SK-N-SH (cell line): ENCODE measurements around the gene ZC3H7B. TPM values are rescaled to one million over a fixed set of nuclear protein-coding genes. Genes with fewer than 3 reads are reported as not detected.
A peak's percentile ranks its signal among the peaks of the same experiment; 100 is the strongest.

Experiments
- CTCF ChIA-PET: fragments of 300-600, 350-600 bp; formaldehyde crosslinking; extraction: SDS; loops from one replicate; lab custom pipeline; 2021; lab: Yijun Ruan, JAX
- POLR2A ChIA-PET: fragments of 350-600 bp; sonication (Branson Sonifier 250); formaldehyde crosslinking; extraction: SDS; loops from one replicate; lab custom pipeline; 2020; ENCODE audit warnings: antibody characterized with exemption, inconsistent platforms; lab: Yijun Ruan, JAX
- DNase-seq: peaks from one replicate; pipeline ENCODE4 v3.0.0; 2012
- H2AFZ ChIP-seq: fragments of 200-600 bp; sonication (generic); 2 replicates; pipeline ENCODE4 v1.8.1; 2016; ENCODE audit warnings: antibody characterized with exemption, mild to moderate bottlenecking, low read depth
- H3F3A ChIP-seq: fragments of 200-600 bp; sonication (generic); replicated peaks from 2 replicates; pipeline ENCODE3; 2016; ENCODE audit warnings: antibody characterized with exemption, mild to moderate bottlenecking; ENCODE audit not compliant: insufficient read depth
- H3K27ac ChIP-seq, 2 experiments: fragments of 200-500 bp in 1 of 2; fragments of 200-600 bp in 1 of 2; sonication (Bioruptor generic) in 1 of 2; sonication (generic), shearing (Covaris generic) in 1 of 2; 2 replicates each; pipeline versions ENCODE4 v1.5.1 to v1.6.1; 2014 to 2016; ENCODE audit warnings: low read depth in 2 of 2, inconsistent platforms in 1 of 2, low read length in 1 of 2, mild to moderate bottlenecking in 1 of 2, mixed read lengths in 1 of 2
- H3K27me3 ChIP-seq: fragments of 200-600 bp; sonication (generic), shearing (Covaris generic); 2 replicates; pipeline ENCODE4 v1.6.1; 2016; ENCODE audit warnings: mixed run types; ENCODE audit not compliant: insufficient read depth
- H3K36me3 ChIP-seq, 2 experiments: fragments of 200-500 bp in 1 of 2; fragments of 200-600 bp in 1 of 2; sonication (Bioruptor generic) in 1 of 2; sonication (generic) in 1 of 2; replicated peaks in 1 of 2; 2 replicates each; pipeline versions ENCODE3 to v1.5.1; 2014 to 2016; ENCODE audit warnings: low read length in 1 of 2, mild to moderate bottlenecking in 1 of 2; ENCODE audit not compliant: insufficient read depth in 2 of 2, control insufficient read depth in 1 of 2
- H3K4me1 ChIP-seq, 2 experiments: fragments of 200-500 bp in 1 of 2; fragments of 200-600 bp in 1 of 2; sonication (Bioruptor generic) in 1 of 2; sonication (generic), shearing (Covaris generic) in 1 of 2; 2 replicates each; pipeline versions ENCODE4 v1.5.1 to v1.6.1; 2014 to 2016; ENCODE audit warnings: low read depth in 1 of 2, low read length in 1 of 2, mixed run types in 1 of 2; ENCODE audit not compliant: insufficient read depth in 2 of 2, control insufficient read depth in 1 of 2
- H3K4me2 ChIP-seq: fragments of 200-600 bp; sonication (generic), shearing (Covaris generic); 2 replicates; pipeline ENCODE4 v1.6.1; 2017; ENCODE audit warnings: mixed run types
- H3K4me3 ChIP-seq, 2 experiments: fragments of 200-500 bp in 1 of 2; fragments of 200-600 bp in 1 of 2; sonication (Bioruptor generic) in 1 of 2; sonication (generic), shearing (Covaris generic) in 1 of 2; 2 replicates each; pipeline versions ENCODE4 v1.5.1 to v1.8.1; 2014 to 2016; ENCODE audit warnings: low read depth in 2 of 2, inconsistent platforms in 1 of 2, low read length in 1 of 2, mild to moderate bottlenecking in 1 of 2, mixed read lengths in 1 of 2, moderate library complexity in 1 of 2
- H3K79me2 ChIP-seq: fragments of 200-600 bp; sonication (generic); 2 replicates; pipeline ENCODE4 v1.8.1; 2017; ENCODE audit warnings: mild to moderate bottlenecking; ENCODE audit not compliant: insufficient read depth
- H3K9ac ChIP-seq: fragments of 200-600 bp; sonication (generic); 2 replicates; pipeline ENCODE4 v1.6.1; 2017; ENCODE audit warnings: mixed run types
- H3K9me2 ChIP-seq: fragments of 200-600 bp; sonication (generic); 2 replicates; pipeline ENCODE4 v1.6.1; 2017; ENCODE audit warnings: mixed run types
- H3K9me3 ChIP-seq: fragments of 200-600 bp; sonication (generic); 2 replicates; pipeline ENCODE4 v1.6.1; 2017; ENCODE audit warnings: mixed run types, mild to moderate bottlenecking, moderate library complexity
- H4K20me1 ChIP-seq: fragments of 200-600 bp; sonication (generic); 2 replicates; pipeline ENCODE4 v1.6.1; 2017; ENCODE audit warnings: mild to moderate bottlenecking, mixed run types; ENCODE audit not compliant: insufficient read depth
- CHD2 ChIP-seq: fragments of 150-350 bp; IDR thresholded peaks from 2 replicates; pipeline ENCODE4 v1.6.1; 2018; ENCODE audit warnings: low read length; ENCODE audit not compliant: partially characterized antibody
- EP300 ChIP-seq, 2 experiments: IDR thresholded peaks; 2 replicates each; pipeline versions ENCODE4 v1.4.0 to v1.6.1; 2012; ENCODE audit warnings: borderline replicate concordance in 1 of 2, low read depth in 1 of 2, low read length in 1 of 2
- EZH2phosphoT487 ChIP-seq: fragments of 200-600 bp; sonication (generic); IDR thresholded peaks from 2 replicates; pipeline ENCODE4 v1.6.1; 2017; ENCODE audit warnings: low read depth, mixed run types, mild to moderate bottlenecking, antibody characterized with exemption, moderate library complexity, borderline replicate concordance
- FOSL2 ChIP-seq: IDR thresholded peaks from 2 replicates; pipeline ENCODE4 v1.4.0; 2012; ENCODE audit warnings: low read depth, mild to moderate bottlenecking, moderate library complexity, borderline replicate concordance
- GATA2 ChIP-seq: sonication (generic); formaldehyde crosslinking; IDR thresholded peaks from 2 replicates; pipeline ENCODE4 v1.5.0; 2020; ENCODE audit warnings: mild to moderate bottlenecking, missing genetic modification reagents
- JUND ChIP-seq: IDR thresholded peaks from 2 replicates; pipeline ENCODE4 v1.4.0; 2012
- MAX ChIP-seq: IDR thresholded peaks from 2 replicates; pipeline ENCODE4 v1.4.0; 2012; ENCODE audit warnings: low read depth
- MEF2A ChIP-seq: IDR thresholded peaks from 2 replicates; pipeline ENCODE4 v1.4.0; 2012; ENCODE audit warnings: low read depth, borderline replicate concordance
- MXI1 ChIP-seq: IDR thresholded peaks from 2 replicates; pipeline ENCODE4 v1.6.1; 2012; ENCODE audit warnings: mild to moderate bottlenecking, low read depth, low read length, improper control_type of control experiment
- NFIC ChIP-seq: IDR thresholded peaks from 2 replicates; pipeline ENCODE4 v1.4.0; 2012; ENCODE audit warnings: borderline replicate concordance
- NRF1 ChIP-seq: IDR thresholded peaks from 2 replicates; pipeline ENCODE4 v1.6.1; 2012; ENCODE audit warnings: low read depth, mild to moderate bottlenecking, low read length
- PBX3 ChIP-seq: IDR thresholded peaks from 2 replicates; pipeline ENCODE4; 2012
- POLR2AphosphoS5 ChIP-seq: IDR thresholded peaks from 2 replicates; pipeline ENCODE4 v1.6.1; 2012; ENCODE audit warnings: low read depth, low read length
- RAD21 ChIP-seq: IDR thresholded peaks from 2 replicates; pipeline ENCODE4 v1.6.1; 2012; ENCODE audit warnings: mild to moderate bottlenecking, low read length
- RCOR1 ChIP-seq: fragments of 150-350 bp; IDR thresholded peaks from 2 replicates; pipeline ENCODE4 v1.6.1; 2017; ENCODE audit warnings: antibody characterized with exemption, low read length
- TCF12 ChIP-seq: IDR thresholded peaks from 2 replicates; pipeline ENCODE4 v1.4.0; 2012
- USF1 ChIP-seq: IDR thresholded peaks from 2 replicates; pipeline ENCODE4 v1.4.0; 2012; ENCODE audit warnings: low read depth, borderline replicate concordance
- USF2 ChIP-seq: fragments of 150-350 bp; IDR thresholded peaks from 2 replicates; pipeline ENCODE4 v1.6.1; 2017; ENCODE audit warnings: antibody characterized with exemption, low read length, low read depth, borderline replicate concordance
- YY1 ChIP-seq: IDR thresholded peaks from 2 replicates; pipeline ENCODE4 v1.4.0; 2012; ENCODE audit warnings: low read depth, mild to moderate bottlenecking
- WGBS: methylation state at CpG from one replicate; pipeline ENCODE4 v1.1.6; 2017; ENCODE audit warnings: low lambda C conversion rate; 5-methylcytosine and 5-hydroxymethylcytosine counted together
- polyA plus RNA-seq, 3 experiments: library from polyadenylated mRNA; depleted of rRNA; stranded (reverse); fragments of >200 nt; gene quantifications; 2 replicates each; pipeline ENCODE4 v1.2.3, GENCODE V29; 2012

The ZC3H7B gene
- polyA plus RNA-seq, 1 of the 3 experiments (the other 2 are of a cell fraction), result 27.1 TPM

- Histone ChIP-seq H3K79me2 (peaks cover 99% of the 10 kb centered on the region), H4K20me1 (no peaks in the 10 kb centered on the region), H3K9me2 (no peaks in the 10 kb centered on the region), H3K36me3 (no peaks in the 10 kb centered on the region), H3K9ac (no peak overlapping the region), H3F3A (peaks cover 11% of the 10 kb centered on the region), H3K27me3 (no peaks in the 10 kb centered on the region), H3K4me3 (no peak overlapping the region), H3K9me3 (no peaks in the 10 kb centered on the region), H2AFZ (no peak overlapping the region), H3K4me1 (peaks cover 2 to 25% of the 10 kb centered on the region in 2 experiments; a peak in 3 of 4 replicates), H3K4me2 (peak overlapping the region; percentile 57; the same call in 1 of the 2 replicates), H3K27ac (peak overlapping the region in 1 of 2 experiments; percentile 76; a peak in 2 of 4 replicates)
- DNase-seq, result no peak
- 0% methylated on average over 1 of the region's 4 CpGs for WGBS
- TF ChIP-seq PBX3 (peak; percentile 90), EP300 (IDR thresholded peaks at IDR 0.05; ENCODE audit: borderline replicate concordance in 1 of 2, low read depth in 1 of 2, low read length in 1 of 2) (no peak), TCF12 (no peak), JUND (0 out of 2 replicates have a peak, but pooled peaks have one; percentile 4), FOSL2 (peak; percentile 47; the same call in 1 of the 2 replicates)
- ChIA-PET POLR2A (no interaction called here), CTCF (no interaction called here)
Observed at GRCh38 chr22:41305646-41306045, 4.3 kb downstream of the ZC3H7B start.

- no peaks in the 10 kb centered on the region for H3K9me3 ChIP-seq
- peaks cover 11% of the 10 kb centered on the region for H3F3A ChIP-seq
- H3K27ac ChIP-seq, result peak overlapping the region in 1 of 2 experiments; percentile 62; a peak in 2 of 4 replicates
- no peaks in the 10 kb centered on the region for H3K9me2 ChIP-seq
- peaks cover 0 to 25% of the 10 kb centered on the region in 2 experiments; a peak in 3 of 4 replicates for H3K4me1 ChIP-seq
- TF ChIP-seq FOSL2, result no peak
- TF ChIP-seq USF1, result peak; percentile 31; the same call in 1 of the 2 replicates
- peaks cover 91% of the 10 kb centered on the region for H3K79me2 ChIP-seq
- no peak overlapping the region for H2AFZ ChIP-seq
- no peak overlapping the region for H3K9ac ChIP-seq
- H3K4me3 ChIP-seq, result no peak overlapping the region
- no peaks in the 10 kb centered on the region for H4K20me1 ChIP-seq
- no peak overlapping the region for H3K4me2 ChIP-seq
- WGBS, result 67% methylated on average over 1 of the region's 3 CpGs
- no peak for DNase-seq
- ChIA-PET POLR2A (no interaction called here), CTCF (no interaction called here)
- H3K27me3 ChIP-seq, result no peaks in the 10 kb centered on the region
- H3K36me3 ChIP-seq, result no peaks in the 10 kb centered on the region
Observed at GRCh38 chr22:41308054-41308453, 6.7 kb downstream of the ZC3H7B start.

- Histone ChIP-seq H3K9me2 (no peaks in the 10 kb centered on the region), H3K4me3 (no peak overlapping the region), H3F3A (peaks cover 11% of the 10 kb centered on the region), H3K4me2 (no peak overlapping the region), H3K4me1 (peaks cover 0 to 25% of the 10 kb centered on the region in 2 experiments; a peak in 3 of 4 replicates), H3K79me2 (peaks cover 91% of the 10 kb centered on the region), H2AFZ (no peak overlapping the region), H3K36me3 (no peaks in the 10 kb centered on the region), H3K27me3 (no peaks in the 10 kb centered on the region), H3K9ac (no peak overlapping the region), H3K9me3 (no peaks in the 10 kb centered on the region), H3K27ac (peak overlapping the region in 1 of 2 experiments; percentile 62; a peak in 1 of 4 replicates), H4K20me1 (no peaks in the 10 kb centered on the region)
- WGBS, result 96% methylated on average over 4 of the region's 7 CpGs
- ChIA-PET POLR2A (no interaction called here), CTCF (no interaction called here)
- DNase-seq, result no peak
- TF ChIP-seq MEF2A (no peak), FOSL2 (no peak), MAX (no peak), EZH2phosphoT487 (no peak), NFIC (no peak), YY1 (no peak), GATA2 (no peak), USF2 (no peak), NRF1 (no peak), RAD21 (no peak), POLR2AphosphoS5 (no peak), CHD2 (no peak), RCOR1 (no peak), PBX3 (no peak), MXI1 (no peak)
Observed at GRCh38 chr22:41308544-41308947, 7.2 kb downstream of the ZC3H7B start.
